Ishikawa (cell line): ENCODE results near the gene C19orf44.

ENCODE experiments used
- NFIC ChIP-seq: IDR thresholded peaks from 2 replicates; pipeline ENCODE4 v1.6.1; 2012
- TCF12 ChIP-seq: IDR thresholded peaks from 2 replicates; pipeline ENCODE4 v1.6.1; 2012; ENCODE audit warnings: low read depth

GRCh38 chr19:16569609-16570320 is 73.6 kb downstream of the C19orf44 start:
- TF ChIP-seq NFIC (no peak), TCF12 (no peak)
